Heart left ventricle (tissue), 16 donors: ENCODE results near the gene TGFBR2. TPM values are rescaled to one million over a fixed set of nuclear protein-coding genes. Genes with fewer than 3 reads are reported as not detected.

Source experiments
- ATAC-seq, 4 donors: fragments of 200-7000 bp; cut with Tn5 transposase; one replicate each; pipeline ENCODE4 v1.9.1; 2020 to 2022; ENCODE audit warnings: moderate library complexity in 4 of 4, mild to moderate bottlenecking in 3 of 4, moderate number of reproducible peaks in 1 of 4
- DNase-seq, 5 donors: peaks; one replicate each; pipeline ENCODE4 v3.0.0-alpha.2; 2020
- H3K27ac ChIP-seq, 12 donors: fragments of 200-600 bp; sonication (generic) in 4 of 12; one replicate each; pipeline versions ENCODE4 v1.5.0 to v1.8.0; 2016 to 2022; ENCODE audit warnings: mild to moderate bottlenecking in 2 of 12
- H3K27me3 ChIP-seq, 9 donors: fragments of 200-600 bp; sonication (generic) in 2 of 9; one replicate each; pipeline versions ENCODE4 v1.5.1 to v1.8.0; 2016 to 2022; ENCODE audit warnings: mild to moderate bottlenecking in 3 of 9
- H3K36me3 ChIP-seq, 9 donors: fragments of 200-600 bp; sonication (generic) in 2 of 9; one replicate each; pipeline versions ENCODE4 v1.5.0 to v1.8.0; 2018 to 2022; ENCODE audit warnings: mild to moderate bottlenecking in 2 of 9
- H3K4me1 ChIP-seq, 12 donors: fragments of 200-600 bp; sonication (generic) in 4 of 12; one replicate each; pipeline versions ENCODE4 v1.5.0 to v1.8.0; 2016 to 2022; ENCODE audit warnings: mild to moderate bottlenecking in 3 of 12
- H3K4me3 ChIP-seq, 12 donors: fragments of 200-600 bp; sonication (generic) in 4 of 12; one replicate each; pipeline versions ENCODE4 v1.5.0 to v1.8.0; 2017 to 2022; ENCODE audit warnings: mild to moderate bottlenecking in 9 of 12, moderate library complexity in 4 of 12
- H3K9me3 ChIP-seq, 12 donors: fragments of 200-600 bp; sonication (generic) in 4 of 12; one replicate each; pipeline versions ENCODE4 v1.5.0 to v1.8.0; 2016 to 2022; ENCODE audit warnings: mild to moderate bottlenecking in 1 of 12
- CTCF ChIP-seq, 12 donors: fragments of 200-600 bp; sonication (generic) in 4 of 12; IDR thresholded peaks; one replicate each; pipeline versions ENCODE4 v1.5.0 to v1.8.0; 2018 to 2022; ENCODE audit warnings: antibody characterized with exemption in 12 of 12, mild to moderate bottlenecking in 5 of 12
- POLR2A ChIP-seq, 2 donors: fragments of 450-650 bp; IDR thresholded peaks; one replicate each; pipeline ENCODE4 v1.6.1; 2017; ENCODE audit warnings: antibody characterized with exemption in 2 of 2, mild to moderate bottlenecking in 2 of 2, moderate library complexity in 2 of 2
- WGBS, 4 donors: extraction: QIAGEN DNeasy Blood & Tissue Kit in 2 of 4; methylation state at CpG; one replicate each; pipeline versions ENCODE4 v1.1.5 to v1.1.7; 2013 to 2018; 5-methylcytosine and 5-hydroxymethylcytosine counted together
- intact Hi-C, 10 donors: fragments of 100-400 bp; cut with DNase I; formaldehyde crosslinking; loops; one replicate each; pipeline versions ENCODE4 v1.11.1 to v1.14.2; 2022
- polyA plus RNA-seq, 2 donors: library from polyadenylated mRNA; stranded (reverse); fragments of 200-250 nt; gene quantifications; one replicate each; pipeline ENCODE4 v1.2.3, GENCODE V29; 2013
- total RNA-seq, 9 donors: library from RNA; depleted of rRNA in 2 of 9; stranded (reverse); fragments of >200 nt in 2 of 9; fragmentation: NEBNext Ultra II Directional in 3 of 9; extraction: Animal tissue kit (Norgen Biotek cat#: 25700) in 3 of 9; gene quantifications; one replicate each; pipeline versions ENCODE4 v1.1.0 to v1.2.4, GENCODE V29; 2016 to 2023
- donor health status: ischemic (EF 13 %, LVEDD 7.1; RV severe dilation, severe dysfunction).
- donor health status: healthy with polysubstance abuse.
- donor health status: DM: no; HTN: yes; CAD: no.
- donor health status: DM: no; HTN: no; CAD: no.
- donor health status: ischemic (EF 25% LVEDD 6.9; RV normal size, moderate dysfunction).
- donor health status: ischemic (EF 25% LVEDD 5.7; RV mildly dilated, moderate dysfunction).
- donor health status: healthy.
- donor health status: DM: yes; HTN: yes; CAD: no.
- donor health status: ischemic (EF 35%, LVEDD 5.7; RV mildly dilated, moderate dysfunction).
- donor health status: nonischemic (EF 11% LVEDD 7.7; RV severe dilation, severe dysfunction).
- donor health status: DM: yes; HTN: yes; CAD: no.
- donor health status: PGD.
- donor health status: ischemic (EF 29% LVEDD 5.4; RV normal size, mild dysfunction).
- donor health status: nonischemic (EF 23%, LVEDD 6.1; RV moderate dilation, normal function).

The TGFBR2 gene
- total and polyA plus RNA-seq, 11 donors = 13.8 to 217 (median 143) TPM

DNA sequence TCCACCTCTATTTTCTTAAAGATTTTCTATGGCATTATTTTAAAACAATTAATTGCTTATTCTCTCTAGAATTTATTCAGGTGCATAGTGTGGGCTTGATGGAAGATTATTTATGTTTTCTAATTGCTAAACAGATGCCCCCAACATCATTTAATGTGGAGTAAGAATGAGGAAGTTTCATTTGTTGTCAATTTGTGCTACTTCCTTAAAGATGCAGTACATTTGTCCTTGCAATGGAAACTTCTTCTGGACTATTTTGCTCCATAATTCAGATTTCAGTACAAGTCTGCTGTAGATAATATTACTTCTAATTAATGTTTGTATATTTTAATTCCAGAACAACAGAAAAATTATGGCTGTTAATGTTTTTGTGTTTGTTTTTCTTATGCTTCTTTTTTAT lies 104.8 kb downstream of the TGFBR2 start:
- Histone ChIP-seq H3K4me1 (peaks cover 0 to 18% (median 0%) of the 10 kb centered on the region in 12 donors), H3K27me3 (no peaks in the 10 kb centered on the region), H3K27ac (no peak overlapping the region), H3K36me3 (no peaks in the 10 kb centered on the region), H3K4me3 (no peak overlapping the region), H3K9me3 (peaks cover 0 to 2% (median 0%) of the 10 kb centered on the region in 12 donors)
- no peak for ATAC-seq
- no peak for TF ChIP-seq CTCF (IDR thresholded peaks at IDR 0.05)
- no peak for TF ChIP-seq POLR2A (IDR thresholded peaks at IDR 0.05)
- DNase-seq = no peak
- intact Hi-C loops = no loop called here

DNA sequence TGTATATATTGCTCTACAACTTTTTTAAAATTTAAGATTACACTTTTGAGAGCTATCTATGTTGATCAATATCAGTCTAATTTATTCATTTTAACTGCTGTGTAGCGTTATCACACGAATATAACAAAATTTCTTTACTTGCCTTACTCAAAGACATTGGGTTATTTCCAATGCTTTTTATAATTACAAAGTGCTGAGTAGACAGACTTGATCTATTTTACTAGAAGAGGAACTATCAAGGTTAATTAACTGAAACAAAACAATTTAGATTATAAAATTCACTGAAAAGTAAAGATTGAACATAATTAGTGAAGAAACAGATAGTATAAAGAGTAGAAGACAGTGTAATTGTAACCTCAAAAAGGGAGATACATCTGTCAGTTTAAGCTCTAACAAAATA lies 105.5 kb downstream of the TGFBR2 start:
- Histone ChIP-seq H3K36me3 (no peaks in the 10 kb centered on the region), H3K4me1 (peaks cover 0 to 18% (median 0%) of the 10 kb centered on the region in 12 donors), H3K4me3 (no peak overlapping the region), H3K9me3 (peaks cover 0 to 2% (median 0%) of the 10 kb centered on the region in 12 donors), H3K27me3 (no peaks in the 10 kb centered on the region), H3K27ac (no peak overlapping the region)
- no peak for DNase-seq
- ATAC-seq = no peak
- intact Hi-C loops = no loop called here
- 93 to 98% (median 94%) methylated on average over 2 of the region's 2 CpGs for WGBS, 4 donors
- TF ChIP-seq CTCF (IDR thresholded peaks at IDR 0.05) (no peak), POLR2A (IDR thresholded peaks at IDR 0.05) (no peak)

GRCh38 chr3:30712991-30713390 lies 106.6 kb downstream of the TGFBR2 start:
- WGBS, 4 donors = 43 to 51% (median 46%) methylated on average over 4 of the region's 4 CpGs
- DNase-seq (no peak), ATAC-seq (no peak)
- Histone ChIP-seq H3K4me3 (no peak overlapping the region), H3K9me3 (peaks cover 0 to 2% (median 0%) of the 10 kb centered on the region in 12 donors), H3K36me3 (no peaks in the 10 kb centered on the region), H3K4me1 (peaks cover 0 to 18% (median 0%) of the 10 kb centered on the region in 12 donors), H3K27ac (no peak overlapping the region), H3K27me3 (no peaks in the 10 kb centered on the region)
- no peak for TF ChIP-seq POLR2A (IDR thresholded peaks at IDR 0.05)
- TF ChIP-seq CTCF (IDR thresholded peaks at IDR 0.05) = no peak
- intact Hi-C loops = no loop called here

GRCh38 chr3:30713885-30714503 lies 107.6 kb downstream of the TGFBR2 start:
- Histone ChIP-seq H3K4me1 (peaks cover 0 to 12% (median 0%) of the 10 kb centered on the region in 12 donors), H3K4me3 (no peak overlapping the region), H3K36me3 (no peaks in the 10 kb centered on the region), H3K27me3 (no peaks in the 10 kb centered on the region), H3K27ac (no peak overlapping the region), H3K9me3 (peaks cover 0 to 2% (median 0%) of the 10 kb centered on the region in 12 donors)
- no peak for TF ChIP-seq POLR2A (IDR thresholded peaks at IDR 0.05)
- no peak for TF ChIP-seq CTCF (IDR thresholded peaks at IDR 0.05)
- intact Hi-C loops = no loop called here
- WGBS, 4 donors = 93 to 100% (median 99%) methylated on average over 2 to 3 of the region's 3 CpGs
- DNase-seq (no peak), ATAC-seq (no peak)
